HG03060 (cell line): ENCODE data around the gene PLLP.

Source experiments
- ATAC-seq: cut with Tn5 transposase; IDR thresholded peaks from one replicate; pipeline ENCODE4 v1.9.1; 2021; ENCODE audit warnings: low read depth, moderate number of reproducible peaks; ENCODE audit not compliant: unreplicated experiment

PLLP gene

GRCh38 chr16:57231821-57232350, 52.6 kb downstream of the PLLP start:
- no peak for ATAC-seq

GRCh38 chr16:57229079-57229478, 55.4 kb downstream of the PLLP start:
- no peak for ATAC-seq

- ATAC-seq: no peak
Observed at GRCh38 chr16:57226701-57227621, 57.5 kb downstream of the PLLP start.

DNA sequence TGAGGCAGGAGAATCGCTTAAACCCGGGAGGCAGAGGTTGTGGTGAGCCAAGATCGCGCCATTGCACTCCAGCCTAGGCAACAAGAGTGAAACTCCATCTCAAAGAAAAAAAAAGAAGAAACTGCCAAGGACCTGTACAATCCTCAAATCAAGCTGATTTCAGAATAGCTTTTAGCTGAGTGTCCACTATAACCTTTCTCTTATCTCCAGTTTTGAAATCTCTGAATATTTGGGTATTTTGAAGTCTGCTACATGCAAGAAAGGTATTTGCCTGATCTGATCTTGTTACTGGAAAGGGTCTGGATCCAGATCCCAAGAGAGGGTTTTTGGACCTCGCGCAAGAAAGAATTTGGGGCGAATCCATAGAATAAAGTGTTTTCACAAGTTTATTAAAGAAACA, 58.5 kb downstream of the PLLP start:
- no peak for ATAC-seq

DNA sequence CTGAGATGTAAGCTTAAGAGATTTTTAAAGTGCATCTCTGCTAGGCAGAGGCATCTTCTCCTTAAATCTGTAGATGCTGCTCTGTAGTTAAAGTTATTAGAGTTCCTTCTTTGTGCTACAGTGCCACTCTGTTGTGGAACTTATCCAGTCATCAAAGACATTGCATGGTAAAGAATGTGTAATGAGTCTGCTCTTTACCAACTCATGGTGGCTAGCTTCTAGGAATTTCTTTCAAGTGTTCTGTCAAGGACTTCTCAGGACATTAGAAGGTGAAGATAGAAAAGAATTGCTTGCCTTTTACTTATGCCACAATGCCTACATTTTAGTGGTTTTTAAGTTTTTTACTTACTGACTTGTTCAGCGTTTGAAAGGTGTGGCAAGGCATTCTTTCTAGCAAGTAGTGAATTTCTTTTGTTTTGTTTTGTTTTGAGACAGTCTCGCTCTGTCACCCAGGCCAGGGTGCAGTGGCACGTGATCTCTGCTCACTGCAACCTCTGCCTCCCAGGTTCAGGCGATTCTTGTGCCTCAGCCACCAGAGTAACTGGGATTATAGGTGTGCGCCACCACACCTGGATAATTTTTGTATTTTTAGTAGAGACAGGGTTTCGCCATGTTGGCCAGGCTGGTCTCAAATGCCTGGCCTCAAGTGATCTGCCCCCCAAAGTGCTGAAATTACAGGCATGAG, 59.7 kb downstream of the PLLP start:
- ATAC-seq: no peak

DNA sequence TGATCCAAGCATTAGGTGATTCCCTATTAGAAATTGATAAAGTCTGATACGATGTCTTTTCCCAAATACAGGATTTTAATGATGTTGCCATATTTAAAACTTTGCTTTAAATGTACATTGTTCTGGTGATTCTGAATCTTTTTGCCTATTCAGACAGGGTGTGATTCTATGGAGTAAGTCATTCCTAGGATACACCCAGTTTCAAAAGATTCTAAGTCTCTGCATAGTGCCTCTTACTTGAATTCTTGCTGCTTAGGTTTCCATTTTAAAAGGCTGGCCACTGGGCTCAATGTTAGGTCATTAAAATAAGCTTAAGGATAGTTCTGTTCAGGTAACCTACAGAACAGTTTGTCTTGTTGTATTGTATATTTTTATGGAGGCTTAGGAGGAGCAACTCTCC, 61.4 kb downstream of the PLLP start:
- ATAC-seq: no peak

DNA sequence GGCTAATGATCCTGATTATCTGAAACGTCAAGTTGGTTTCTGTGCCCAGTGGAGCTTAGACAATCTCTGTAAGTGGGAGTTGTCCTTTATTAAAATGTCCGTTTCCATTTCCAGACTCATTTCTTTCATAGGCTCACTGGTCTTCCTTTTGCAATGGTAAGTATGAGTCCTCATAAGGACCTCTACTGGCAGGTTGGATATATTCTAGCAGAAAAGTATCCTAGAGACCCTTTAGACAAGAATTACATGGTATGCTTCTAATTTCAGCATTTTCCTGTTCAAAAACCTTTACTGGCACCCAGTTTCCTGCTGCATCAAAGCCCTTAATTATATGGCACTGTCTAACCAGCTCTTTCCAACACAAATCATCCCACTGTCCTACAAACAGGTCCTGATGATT, 67.5 kb downstream of the PLLP start:
- ATAC-seq: no peak

DNA sequence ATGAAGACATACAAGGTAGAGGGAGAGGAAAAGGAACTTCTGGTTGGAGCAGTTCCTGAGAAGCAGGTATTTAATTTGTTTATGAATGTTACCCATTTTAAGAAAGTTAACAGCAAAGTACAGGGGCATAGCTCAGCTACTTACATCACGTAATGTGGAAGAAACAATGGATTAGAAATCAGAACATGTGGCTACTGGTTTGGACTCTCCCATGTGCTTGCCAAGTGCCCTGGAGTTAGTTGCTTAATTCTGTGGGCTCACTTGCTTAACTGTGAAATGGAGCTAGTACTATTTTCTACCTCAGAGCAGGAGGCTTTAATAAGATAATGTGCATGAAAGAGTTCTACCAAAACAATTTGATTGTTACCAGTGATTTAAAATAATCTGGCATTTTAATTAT, 71.0 kb downstream of the PLLP start:
- no peak for ATAC-seq

- no peak for ATAC-seq
Observed at GRCh38 chr16:57209780-57210179, 74.7 kb downstream of the PLLP start.

DNA sequence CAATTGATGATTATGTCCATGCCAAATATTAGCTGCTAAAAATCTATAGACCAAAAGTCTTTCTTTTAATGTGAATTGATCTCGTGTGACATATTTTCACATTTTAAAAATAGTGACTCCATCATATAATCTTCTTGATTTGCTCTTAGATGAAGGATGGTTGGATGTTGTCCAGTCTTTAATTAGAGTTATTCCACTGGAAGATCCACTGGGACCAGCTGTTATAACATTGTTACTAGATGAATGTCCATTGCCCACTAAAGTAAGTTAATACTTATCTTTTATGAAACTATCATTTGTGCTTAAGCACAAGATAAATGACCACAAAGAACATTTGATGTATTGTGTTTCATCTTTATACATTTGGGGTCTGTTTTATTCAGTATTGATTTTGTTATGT, 75.5 kb downstream of the PLLP start:
- ATAC-seq: no peak
